ENCODE data around the gene RIC8B. TPM values are rescaled to one million over a fixed set of nuclear protein-coding genes. Genes with fewer than 3 reads are reported as not detected.

The RIC8B gene
- total RNA-seq, 2 donors from 2014 or later: 13.9 to 14.6 TPM

DNA sequence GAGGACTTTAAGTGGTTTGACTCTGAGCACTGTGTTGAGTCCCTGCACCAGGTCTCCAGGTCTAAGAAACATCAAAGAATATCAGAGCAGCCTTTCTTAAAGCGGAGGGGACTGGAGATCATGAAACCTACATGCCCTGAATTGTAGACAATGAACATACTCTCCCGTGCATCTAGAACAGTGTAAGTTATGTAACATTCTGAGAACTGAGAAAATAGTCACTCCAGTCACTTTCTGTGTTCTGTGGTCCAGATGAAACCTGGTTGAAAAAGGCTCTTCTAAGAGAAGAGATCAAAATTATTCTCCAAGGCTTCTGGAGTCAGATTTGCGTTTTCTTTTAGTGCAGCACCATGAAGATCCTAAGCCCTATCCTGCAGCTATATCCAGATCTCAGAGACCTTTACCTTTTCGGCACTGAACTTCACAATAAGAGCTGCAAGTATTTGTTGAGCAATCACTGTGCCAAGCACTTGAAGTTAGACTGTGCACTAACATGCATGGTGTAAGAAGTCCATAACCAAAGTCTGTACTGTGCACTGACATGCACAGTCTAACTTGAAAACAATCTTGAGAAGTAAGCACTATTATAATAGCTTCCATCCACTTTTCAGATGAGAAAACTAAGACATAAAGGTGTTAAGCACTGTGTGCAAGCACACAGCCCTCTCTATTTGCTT lies 115.6 kb downstream of the RIC8B start:
- DNase-seq: no peak
- intact Hi-C loops (cut with DNase I): no loop called here

DNA sequence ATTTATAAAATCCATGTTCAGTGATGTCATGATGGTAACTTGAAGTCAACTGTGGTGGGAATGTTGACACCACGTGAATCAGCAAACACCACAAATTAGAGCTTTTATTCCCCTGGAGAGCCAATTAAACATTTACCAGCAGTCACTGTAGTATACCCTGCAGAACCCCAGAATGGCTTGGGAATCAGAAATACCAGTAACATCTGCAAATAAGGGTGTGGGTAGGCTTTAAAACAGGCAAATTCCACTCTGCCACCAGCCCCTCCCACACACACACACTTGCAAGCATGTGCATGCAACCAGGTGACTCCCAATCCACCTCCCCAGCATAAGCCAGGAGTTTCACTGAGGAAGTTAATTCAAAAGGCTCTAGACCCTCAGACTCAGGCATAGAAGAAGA lies 117.6 kb downstream of the RIC8B start:
- peak overlapping the region in 1 of 2 donors; percentile 14 for H3K9ac ChIP-seq (ENCODE audit: low read depth in 2 of 2, low read length in 2 of 2)
- no peak overlapping the region for H3K4me3 ChIP-seq
- peak overlapping the region; percentile 44 for H3K27ac ChIP-seq
- H3K4me1 ChIP-seq: no peaks in the 10 kb centered on the region
- H3K27me3 ChIP-seq: no peaks in the 10 kb centered on the region
- no peaks in the 10 kb centered on the region for H3K9me3 ChIP-seq
- intact Hi-C loops (cut with DNase I): no loop called here
- TF ChIP-seq, protein P1, sequence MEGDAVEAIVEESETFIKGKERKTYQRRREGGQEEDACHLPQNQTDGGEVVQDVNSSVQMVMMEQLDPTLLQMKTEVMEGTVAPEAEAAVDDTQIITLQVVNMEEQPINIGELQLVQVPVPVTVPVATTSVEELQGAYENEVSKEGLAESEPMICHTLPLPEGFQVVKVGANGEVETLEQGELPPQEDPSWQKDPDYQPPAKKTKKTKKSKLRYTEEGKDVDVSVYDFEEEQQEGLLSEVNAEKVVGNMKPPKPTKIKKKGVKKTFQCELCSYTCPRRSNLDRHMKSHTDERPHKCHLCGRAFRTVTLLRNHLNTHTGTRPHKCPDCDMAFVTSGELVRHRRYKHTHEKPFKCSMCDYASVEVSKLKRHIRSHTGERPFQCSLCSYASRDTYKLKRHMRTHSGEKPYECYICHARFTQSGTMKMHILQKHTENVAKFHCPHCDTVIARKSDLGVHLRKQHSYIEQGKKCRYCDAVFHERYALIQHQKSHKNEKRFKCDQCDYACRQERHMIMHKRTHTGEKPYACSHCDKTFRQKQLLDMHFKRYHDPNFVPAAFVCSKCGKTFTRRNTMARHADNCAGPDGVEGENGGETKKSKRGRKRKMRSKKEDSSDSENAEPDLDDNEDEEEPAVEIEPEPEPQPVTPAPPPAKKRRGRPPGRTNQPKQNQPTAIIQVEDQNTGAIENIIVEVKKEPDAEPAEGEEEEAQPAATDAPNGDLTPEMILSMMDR (IDR thresholded peaks at IDR 0.05): no peak
- no peaks in the 10 kb centered on the region for H3K36me3 ChIP-seq
- peak; percentile 70 for DNase-seq

More for the DNA sequence above, 115.6 kb downstream of the RIC8B start:
- Histone ChIP-seq H3K36me3 (no peaks in the 10 kb centered on the region), H3K27ac (no peak overlapping the region), H3K4me3 (no peak overlapping the region), H3K9me3 (no peaks in the 10 kb centered on the region), H3K27me3 (no peaks in the 10 kb centered on the region), H3K4me1 (no peaks in the 10 kb centered on the region), H3K9ac (ENCODE audit: low read depth in 2 of 2, low read length in 2 of 2) (no peak overlapping the region)
- TF ChIP-seq, protein P1 (IDR thresholded peaks at IDR 0.05): no peak

GRCh38 chr12:106893451-106893850 lies 119.0 kb downstream of the RIC8B start:
- DNase-seq: no peak
- intact Hi-C loops (cut with DNase I): no loop called here
- Histone ChIP-seq H3K9ac (ENCODE audit: low read depth in 2 of 2, low read length in 2 of 2) (no peak overlapping the region), H3K9me3 (no peaks in the 10 kb centered on the region), H3K4me1 (no peaks in the 10 kb centered on the region), H3K4me3 (no peak overlapping the region), H3K36me3 (no peaks in the 10 kb centered on the region), H3K27ac (no peak overlapping the region), H3K27me3 (no peaks in the 10 kb centered on the region)
- TF ChIP-seq, protein P1 (IDR thresholded peaks at IDR 0.05): no peak

DNA sequence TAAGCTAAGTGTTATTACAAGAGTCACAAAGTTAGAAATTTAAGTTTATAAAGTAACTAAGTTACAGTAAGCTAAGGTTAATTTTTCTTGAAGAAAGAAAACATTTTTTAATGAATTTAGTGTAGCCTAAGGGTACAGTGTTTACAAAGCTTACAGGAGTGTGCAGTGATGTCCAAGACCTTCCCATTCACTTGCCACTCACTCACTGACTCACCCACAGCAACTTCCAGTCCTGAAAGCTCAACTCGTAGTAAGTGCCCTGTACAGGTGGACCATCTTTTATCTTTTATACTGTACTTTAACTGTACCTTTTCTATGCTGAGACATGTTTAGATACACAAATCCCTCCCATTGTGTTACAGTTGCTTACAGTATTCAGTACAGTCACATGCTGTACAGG lies 120.3 kb downstream of the RIC8B start:
- intact Hi-C loops (cut with DNase I): no loop called here
- Histone ChIP-seq H3K27me3 (no peaks in the 10 kb centered on the region), H3K9me3 (no peaks in the 10 kb centered on the region), H3K36me3 (no peaks in the 10 kb centered on the region), H3K4me1 (no peaks in the 10 kb centered on the region), H3K9ac (ENCODE audit: low read depth in 2 of 2, low read length in 2 of 2) (no peak overlapping the region), H3K4me3 (no peak overlapping the region), H3K27ac (no peak overlapping the region)
- DNase-seq: no peak
- TF ChIP-seq, protein P1 (IDR thresholded peaks at IDR 0.05): no peak

- Histone ChIP-seq H3K9me3 (no peaks in the 10 kb centered on the region), H3K27me3 (no peaks in the 10 kb centered on the region)
- intact Hi-C loops (cut with DNase I): no loop called here
Observed at GRCh38 chr12:106896603-106897002, 122.1 kb downstream of the RIC8B start.

More at GRCh38 chr12:106896603-106897002, 122.1 kb downstream of the RIC8B start:
- Histone ChIP-seq H3K27ac (no peak overlapping the region), H3K9ac (ENCODE audit: low read depth in 2 of 2, low read length in 2 of 2) (no peak overlapping the region), H3K4me1 (no peaks in the 10 kb centered on the region), H3K36me3 (no peaks in the 10 kb centered on the region), H3K4me3 (no peak overlapping the region)
- no peak for DNase-seq
- TF ChIP-seq, protein P1 (IDR thresholded peaks at IDR 0.05): no peak

Measured in colonic mucosa (tissue), 4 donors.